Mucosa of descending colon (tissue), 3 donors: Measurements from ENCODE around the gene CACHD1. TPM values are rescaled to one million over a fixed set of nuclear protein-coding genes. Genes with fewer than 3 reads are reported as not detected.

ENCODE experiments used
- ATAC-seq: fragments of 200-7000 bp; cut with Tn5 transposase; one replicate; pipeline ENCODE4 v1.9.1; 2020; ENCODE audit warnings: mild to moderate bottlenecking, moderate library complexity
- DNase-seq, 3 donors: peaks; one replicate each; pipeline ENCODE4 v3.0.0-alpha.2; 2020
- H3K36me3 ChIP-seq: fragments of 200-600 bp; one replicate; pipeline ENCODE4 v1.8.0; 2021; ENCODE audit warnings: low read depth, mild to moderate bottlenecking
- H3K4me1 ChIP-seq: fragments of 200-600 bp; one replicate; pipeline ENCODE4 v1.8.0; 2021; ENCODE audit warnings: low read depth, mild to moderate bottlenecking
- H3K4me3 ChIP-seq: fragments of 200-600 bp; one replicate; pipeline ENCODE4 v1.8.0; 2021; ENCODE audit warnings: mild to moderate bottlenecking
- H3K9me3 ChIP-seq: fragments of 200-600 bp; one replicate; pipeline ENCODE4 v1.8.0; 2021; ENCODE audit warnings: mild to moderate bottlenecking
- CTCF ChIP-seq: fragments of 200-600 bp; IDR thresholded peaks from one replicate; pipeline ENCODE4 v1.8.0; 2022; ENCODE audit warnings: antibody characterized with exemption, mild to moderate bottlenecking
- intact Hi-C, 2 donors: fragments of 100-400 bp; cut with DNase I in 1 of 2; cut with micrococcal nuclease in 1 of 2; formaldehyde crosslinking; loops; one replicate each; pipeline versions ENCODE4 v1.11.0 to v1.11.1; 2022; cut with DNase I, micrococcal nuclease
- total RNA-seq, 3 donors: library from RNA; stranded (reverse); fragmentation: NEBNext Ultra II Directional in 2 of 3; extraction: Animal tissue kit (Norgen Biotek cat#: 25700) in 2 of 3; gene quantifications; one replicate each; pipeline versions ENCODE4 v1.2.1 to v1.2.4, GENCODE V29; 2021 to 2023
- donor health status: DM: no; HTN: no; CAD: no; lungs with moderate emphysema.
- donor health status: DM: no; HTN: no; CAD: no.
- donor health status: DM: no; HTN: yes; CAD: no.

CACHD1 gene
- total RNA-seq, 3 donors from 2014 or later: 1.3 to 3.7 (median 2.7) TPM

- no peak for TF ChIP-seq CTCF
- H3K4me3 ChIP-seq: no peak overlapping the region
- ATAC-seq (no peak), DNase-seq (no peak)
- peaks cover 4% of the 10 kb centered on the region for H3K4me1 ChIP-seq
- H3K9me3 ChIP-seq: no peaks in the 10 kb centered on the region
- H3K36me3 ChIP-seq: no peaks in the 10 kb centered on the region
- intact Hi-C loops: no loop called here
These were observed 27.4 kb downstream of the CACHD1 start for GRCh38 chr1:64497088-64497883.

- Histone ChIP-seq H3K4me1 (peaks cover 4% of the 10 kb centered on the region), H3K9me3 (no peaks in the 10 kb centered on the region), H3K4me3 (no peak overlapping the region), H3K36me3 (no peaks in the 10 kb centered on the region)
- TF ChIP-seq CTCF: no peak
- intact Hi-C loops: no loop called here
- DNase-seq (no peak), ATAC-seq (no peak)
These were observed 28.4 kb downstream of the CACHD1 start for GRCh38 chr1:64498325-64498724.

GRCh38 chr1:64499011-64499410 is 29.1 kb downstream of the CACHD1 start:
- intact Hi-C loops: no loop called here
- Histone ChIP-seq H3K4me3 (no peak overlapping the region), H3K4me1 (peaks cover 4% of the 10 kb centered on the region), H3K36me3 (no peaks in the 10 kb centered on the region), H3K9me3 (no peaks in the 10 kb centered on the region)
- DNase-seq (no peak), ATAC-seq (no peak)
- TF ChIP-seq CTCF: no peak

- no peaks in the 10 kb centered on the region for H3K36me3 ChIP-seq
- peaks cover 4% of the 10 kb centered on the region for H3K4me1 ChIP-seq
- no peak for DNase-seq
- no peak for TF ChIP-seq CTCF
- no peaks in the 10 kb centered on the region for H3K9me3 ChIP-seq
- intact Hi-C loops: no loop called here
- no peak for ATAC-seq
- H3K4me3 ChIP-seq: no peak overlapping the region
These were observed 30.0 kb downstream of the CACHD1 start for GRCh38 chr1:64499966-64500365.

- ATAC-seq (no peak), DNase-seq (no peak)
- no peak for TF ChIP-seq CTCF
- intact Hi-C loops: no loop called here
- Histone ChIP-seq H3K4me3 (no peak overlapping the region), H3K36me3 (no peaks in the 10 kb centered on the region), H3K4me1 (no peaks in the 10 kb centered on the region), H3K9me3 (no peaks in the 10 kb centered on the region)
These were observed 32.2 kb downstream of the CACHD1 start for GRCh38 chr1:64502083-64502482.
